Middle frontal gyrus (tissue), 1 donor: ENCODE data around the gene NLGN4X.

Experiments used
- DNase-seq: peaks from one replicate; pipeline ENCODE4 v3.0.0-alpha.2; 2015; ENCODE audit warnings: low spot score; ENCODE audit errors: extremely low spot score

The NLGN4X gene

DNA sequence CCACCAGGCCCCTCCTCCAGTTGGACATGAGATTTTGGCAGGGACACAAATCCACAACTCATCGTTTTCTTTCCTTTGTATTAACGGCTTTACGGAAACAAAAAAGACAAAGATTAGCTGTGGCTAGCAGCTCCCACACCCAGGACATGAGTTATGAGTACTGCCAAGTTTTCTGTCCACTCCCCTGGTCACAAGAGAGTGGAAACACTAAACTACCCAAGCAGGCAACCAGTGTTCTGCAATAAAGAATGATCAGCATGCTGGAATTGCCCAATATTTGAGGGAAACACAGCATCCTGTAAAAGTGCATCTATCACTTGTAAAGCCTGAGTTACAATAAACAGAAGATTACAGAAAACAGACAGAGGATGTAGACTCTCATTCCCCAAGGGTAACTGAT lies 358.4 kb downstream of the NLGN4X start:
- no peak for DNase-seq

DNA sequence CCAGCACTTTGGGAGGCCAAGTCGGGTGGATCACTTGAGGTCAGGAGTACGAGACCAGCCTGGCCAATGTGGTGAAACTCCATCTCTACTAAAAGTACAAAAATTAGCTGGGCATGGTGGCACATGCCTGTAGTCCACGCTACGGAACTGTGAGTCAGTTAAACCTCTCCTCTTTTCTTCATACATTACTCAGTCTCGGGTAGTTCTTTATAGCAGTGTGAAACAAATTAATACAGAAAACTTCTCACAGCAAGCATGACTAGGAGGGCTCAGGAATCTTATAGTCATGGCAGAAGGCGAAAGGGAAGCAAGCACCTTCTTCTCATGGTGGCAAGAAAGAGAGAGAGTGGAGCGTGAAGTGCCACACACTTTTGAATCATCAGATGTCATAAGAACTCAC lies 358.9 kb downstream of the NLGN4X start:
- no peak for DNase-seq

- no peak for DNase-seq
These were observed 360.9 kb downstream of the NLGN4X start for GRCh38 chrX:5867778-5868177.

DNA sequence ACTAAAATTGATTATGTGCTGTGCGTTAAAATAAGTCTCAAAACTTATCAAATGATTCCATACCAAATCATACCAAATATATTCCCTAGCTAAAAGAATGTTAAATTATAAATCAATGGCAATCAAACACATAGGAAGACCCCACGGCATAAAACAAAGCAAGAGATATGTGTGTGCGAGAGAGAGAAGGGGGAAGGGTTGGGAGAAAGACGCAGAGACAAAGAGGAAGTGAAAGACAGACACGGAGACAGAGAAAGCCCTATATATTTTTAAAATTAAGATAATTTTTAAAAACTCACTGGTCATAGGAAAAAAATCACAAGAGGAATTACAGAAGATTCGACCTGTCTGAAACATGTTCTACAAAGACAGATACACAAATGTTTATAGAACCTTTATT lies 371.4 kb downstream of the NLGN4X start:
- DNase-seq: no peak

DNA sequence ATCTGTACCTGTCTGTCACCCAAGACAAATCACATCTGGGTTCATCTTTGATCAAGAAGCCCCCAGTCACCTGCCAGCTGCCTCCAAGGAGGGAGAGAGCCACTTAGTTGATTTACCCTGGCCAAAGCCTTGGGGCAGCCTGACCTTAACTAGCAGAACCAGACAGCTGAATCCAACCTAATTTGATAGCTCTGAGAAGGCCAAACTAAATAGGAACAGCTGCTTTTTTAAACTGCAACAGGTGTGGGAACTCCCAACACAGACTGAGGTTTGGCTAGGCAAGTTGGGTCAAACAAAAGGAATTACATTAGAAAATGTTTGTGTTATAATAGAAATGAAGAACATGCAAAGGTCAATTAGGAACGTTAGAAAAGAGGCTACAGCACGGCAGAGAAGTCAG lies 375.7 kb downstream of the NLGN4X start:
- DNase-seq: no peak

- DNase-seq: no peak
These were observed 386.1 kb downstream of the NLGN4X start for GRCh38 chrX:5842601-5843000.
